ENCODE data around the gene KREMEN1. TPM values are rescaled to one million over a fixed set of nuclear protein-coding genes. Genes with fewer than 3 reads are reported as not detected.
"Not testable (repeated sequence)": the region's sequence is repeated elsewhere in the genome, so short reads cannot be mapped to it uniquely, and the experiment has no call there.

Gene KREMEN1
- total RNA-seq, 4 donors from 2014 or later = 11.1 to 23.8 (median 13.9) TPM

GRCh38 chr22:29079218-29079901 lies 6.5 kb downstream of the KREMEN1 start:
- no peak for TF ChIP-seq CTCF (IDR thresholded peaks at IDR 0.05)
- DNase-seq (ENCODE audit: low spot score) = no peak
- no peak for ATAC-seq (ENCODE audit: low FRiP score)

GRCh38 chr22:29080106-29080975 lies 7.5 kb downstream of the KREMEN1 start:
- no peak for TF ChIP-seq CTCF (IDR thresholded peaks at IDR 0.05)
- ATAC-seq (ENCODE audit: low FRiP score) = no peak
- DNase-seq (ENCODE audit: low spot score) = no peak

- TF ChIP-seq CTCF (IDR thresholded peaks at IDR 0.05) = no peak
- DNase-seq (ENCODE audit: low spot score) = no peak
- ATAC-seq (ENCODE audit: low FRiP score) = peak; percentile 34
These were observed 8.8 kb downstream of the KREMEN1 start for GRCh38 chr22:29081517-29082236.

GRCh38 chr22:29082826-29083545 lies 10.2 kb downstream of the KREMEN1 start:
- ATAC-seq (ENCODE audit: low FRiP score) = no peak
- TF ChIP-seq CTCF (IDR thresholded peaks at IDR 0.05) = no peak
- DNase-seq (ENCODE audit: low spot score) = no peak

GRCh38 chr22:29083576-29083932 lies 10.7 kb downstream of the KREMEN1 start:
- DNase-seq (ENCODE audit: low spot score); ATAC-seq (ENCODE audit: low FRiP score): not testable (repeated sequence)

- no peak for ATAC-seq (ENCODE audit: low FRiP score)
- no peak for TF ChIP-seq CTCF (IDR thresholded peaks at IDR 0.05)
- no peak for DNase-seq (ENCODE audit: low spot score)
These were observed 11.2 kb downstream of the KREMEN1 start for GRCh38 chr22:29083933-29084591.

Data from omental fat pad (tissue), 4 donors.